Endothelial cell of umbilical vein (primary cell): ENCODE measurements around the gene SHISA7.

Experiments used
- EZH2 ChIP-seq: IDR thresholded peaks from 2 replicates; pipeline ENCODE4 v1.6.1; 2012; ENCODE audit warnings: borderline replicate concordance, low read depth, mild to moderate bottlenecking, moderate library complexity, low read length, inconsistent platforms; ENCODE audit not compliant: severe bottlenecking
- FOS ChIP-seq: IDR thresholded peaks from 2 replicates; pipeline ENCODE4 v1.6.1; 2011; ENCODE audit warnings: mild to moderate bottlenecking, low read length, moderate library complexity, borderline replicate concordance; ENCODE audit not compliant: insufficient read depth
- GATA2 ChIP-seq: IDR thresholded peaks from 2 replicates; pipeline ENCODE4 v1.7.0; 2011; ENCODE audit warnings: low read depth, mild to moderate bottlenecking, moderate library complexity, mixed read lengths, low read length; ENCODE audit not compliant: insufficient read length, insufficient read depth
- JUN ChIP-seq: IDR thresholded peaks from 2 replicates; pipeline ENCODE4 v1.6.1; 2011; ENCODE audit warnings: borderline replicate concordance, low read depth; ENCODE audit not compliant: insufficient read length, insufficient read depth
- MYC ChIP-seq: IDR thresholded peaks from one replicate; pipeline ENCODE4 v1.6.1; 2011; ENCODE audit warnings: mild to moderate bottlenecking, low read depth, low read length
- POLR2A ChIP-seq: IDR thresholded peaks from 2 replicates; pipeline ENCODE4 v1.6.1; 2012; ENCODE audit warnings: low read depth, mild to moderate bottlenecking, control low read depth, low read length
- POLR2AphosphoS5 ChIP-seq: IDR thresholded peaks from 2 replicates; pipeline ENCODE4 v1.6.1; 2012; ENCODE audit warnings: low read depth, mild to moderate bottlenecking, control low read depth, low read length, moderate library complexity; ENCODE audit not compliant: insufficient read depth
- TF ChIP-seq, protein P1 (sequence below), 2 donors: IDR thresholded peaks; 1 replicate in 1 of 2; 2 replicates in 1 of 2; pipeline ENCODE4 v1.5.1; 2011; ENCODE audit warnings: low read length in 2 of 2, mild to moderate bottlenecking in 2 of 2, moderate library complexity in 2 of 2, control low read depth in 1 of 2, inconsistent platforms in 1 of 2, low read depth in 1 of 2; ENCODE audit not compliant: insufficient read depth in 1 of 2; ENCODE audit errors: extremely low read depth in 1 of 2
- TF ChIP-seq, protein P2 (sequence below): IDR thresholded peaks from 2 replicates; pipeline ENCODE4 v1.6.1; 2011; ENCODE audit not compliant: insufficient read depth, insufficient read length

DNA sequence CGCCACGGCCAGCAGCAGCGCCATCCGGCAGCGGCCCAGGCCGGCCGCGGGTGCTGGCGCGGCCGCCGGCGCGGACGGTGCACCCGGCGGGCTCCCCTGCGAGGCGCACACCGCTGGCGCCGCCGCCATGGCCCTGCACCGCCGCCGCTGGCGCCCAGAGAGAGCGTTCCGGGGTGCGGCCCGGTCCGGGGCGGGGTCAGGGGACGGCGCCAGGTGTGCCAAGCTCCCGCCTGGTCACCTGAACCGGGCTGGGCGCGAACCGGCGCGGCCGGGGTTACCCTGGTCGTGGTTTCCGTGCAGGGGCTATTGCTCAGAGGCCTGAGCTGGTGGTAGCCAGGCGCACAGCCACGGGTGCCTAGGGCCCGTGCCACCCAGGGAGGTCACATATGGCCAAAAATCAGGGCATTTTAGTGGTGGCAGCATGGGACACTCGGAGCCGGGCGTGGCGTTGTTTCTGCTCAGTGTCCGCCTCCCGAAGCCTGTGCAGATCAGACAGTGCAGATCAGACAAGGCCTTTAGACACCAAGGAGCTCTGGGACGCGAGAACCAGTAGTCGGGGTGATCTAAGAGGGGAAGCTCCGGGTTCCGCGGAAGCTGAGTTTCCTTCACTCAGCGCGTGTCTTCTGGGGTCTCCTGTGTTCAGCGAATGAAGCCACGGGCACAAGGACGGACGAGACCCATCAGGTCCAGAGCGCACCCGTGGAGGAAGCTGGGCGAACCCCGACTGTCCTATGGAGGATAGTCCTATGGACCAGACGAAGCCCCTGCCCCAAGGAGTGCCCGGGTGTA, 58.8 kb downstream of the SHISA7 start, which contains the start of gene TMEM238:
- TF ChIP-seq, protein P1, sequence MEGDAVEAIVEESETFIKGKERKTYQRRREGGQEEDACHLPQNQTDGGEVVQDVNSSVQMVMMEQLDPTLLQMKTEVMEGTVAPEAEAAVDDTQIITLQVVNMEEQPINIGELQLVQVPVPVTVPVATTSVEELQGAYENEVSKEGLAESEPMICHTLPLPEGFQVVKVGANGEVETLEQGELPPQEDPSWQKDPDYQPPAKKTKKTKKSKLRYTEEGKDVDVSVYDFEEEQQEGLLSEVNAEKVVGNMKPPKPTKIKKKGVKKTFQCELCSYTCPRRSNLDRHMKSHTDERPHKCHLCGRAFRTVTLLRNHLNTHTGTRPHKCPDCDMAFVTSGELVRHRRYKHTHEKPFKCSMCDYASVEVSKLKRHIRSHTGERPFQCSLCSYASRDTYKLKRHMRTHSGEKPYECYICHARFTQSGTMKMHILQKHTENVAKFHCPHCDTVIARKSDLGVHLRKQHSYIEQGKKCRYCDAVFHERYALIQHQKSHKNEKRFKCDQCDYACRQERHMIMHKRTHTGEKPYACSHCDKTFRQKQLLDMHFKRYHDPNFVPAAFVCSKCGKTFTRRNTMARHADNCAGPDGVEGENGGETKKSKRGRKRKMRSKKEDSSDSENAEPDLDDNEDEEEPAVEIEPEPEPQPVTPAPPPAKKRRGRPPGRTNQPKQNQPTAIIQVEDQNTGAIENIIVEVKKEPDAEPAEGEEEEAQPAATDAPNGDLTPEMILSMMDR (IDR thresholded peaks at IDR 0.05; ENCODE audit: extremely low read depth in 1 of 2, insufficient read depth in 1 of 2, low read depth in 1 of 2, low read length in 2 of 2) = no peak
- TF ChIP-seq POLR2A (no peak), JUN (no peak), EZH2 (no peak), GATA2 (no peak), MYC (no peak), POLR2AphosphoS5 (no peak), FOS (no peak)
- TF ChIP-seq, protein P2, sequence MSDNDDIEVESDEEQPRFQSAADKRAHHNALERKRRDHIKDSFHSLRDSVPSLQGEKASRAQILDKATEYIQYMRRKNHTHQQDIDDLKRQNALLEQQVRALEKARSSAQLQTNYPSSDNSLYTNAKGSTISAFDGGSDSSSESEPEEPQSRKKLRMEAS = no peak
